UCSD-AML1 (cell line): ENCODE measurements around the gene ZNF526.

Source experiments
- DNase-seq: peaks from one replicate; lab custom pipeline; 2025; ENCODE audit not compliant: unreplicated experiment; lab: John Stamatoyannopoulos, UW

Gene ZNF526

DNA sequence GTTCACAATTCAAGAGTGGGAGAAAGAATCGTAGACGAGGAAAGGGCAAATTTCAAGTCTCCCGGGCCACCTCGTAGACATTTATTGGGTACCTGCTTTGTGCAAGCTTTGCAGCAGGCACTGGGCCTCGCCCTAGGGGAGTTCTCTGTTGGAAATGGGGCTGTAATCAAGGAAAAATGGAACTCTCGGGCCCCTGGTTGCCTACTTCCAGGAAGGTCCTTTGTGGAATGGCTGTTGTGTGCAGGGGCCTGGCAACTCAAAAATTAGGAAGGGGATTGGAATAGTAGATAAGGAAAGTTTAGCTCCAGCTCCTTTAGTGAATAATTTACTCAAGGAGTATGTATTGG is 612 bp downstream of the ZNF526 start:
- DNase-seq: no peak

DNA sequence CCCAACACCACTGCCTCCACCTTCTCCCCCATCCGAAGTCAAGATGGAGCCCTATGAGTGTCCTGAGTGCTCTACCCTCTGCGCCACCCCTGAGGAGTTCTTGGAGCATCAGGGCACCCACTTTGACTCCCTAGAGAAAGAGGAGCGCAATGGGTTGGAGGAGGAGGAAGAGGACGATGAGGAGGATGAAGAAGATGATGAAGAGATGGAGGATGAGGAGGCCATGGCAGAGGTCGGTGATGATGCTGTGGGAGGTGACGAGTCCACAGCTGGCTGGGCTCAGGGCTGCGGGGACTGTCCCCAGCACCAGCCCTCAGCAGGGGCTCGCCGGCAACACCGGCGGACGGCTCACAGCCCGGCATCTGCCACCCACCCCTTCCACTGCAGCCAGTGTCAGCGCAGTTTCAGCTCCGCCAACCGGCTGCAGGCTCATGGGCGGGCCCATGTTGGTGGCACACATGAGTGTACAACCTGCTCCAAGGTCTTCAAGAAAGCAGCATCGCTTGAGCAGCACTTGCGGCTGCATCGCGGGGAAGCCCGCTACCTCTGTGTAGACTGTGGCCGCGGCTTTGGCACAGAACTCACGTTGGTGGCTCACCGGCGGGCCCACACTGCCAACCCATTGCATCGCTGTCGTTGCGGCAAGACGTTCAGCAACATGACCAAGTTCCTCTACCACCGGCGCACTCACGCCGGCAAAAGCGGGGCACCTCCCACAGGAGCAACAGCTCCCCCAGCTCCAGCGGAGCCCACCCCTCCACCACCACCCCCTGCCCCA is 5.0 kb downstream of the ZNF526 start:
- DNase-seq: no peak

DNA sequence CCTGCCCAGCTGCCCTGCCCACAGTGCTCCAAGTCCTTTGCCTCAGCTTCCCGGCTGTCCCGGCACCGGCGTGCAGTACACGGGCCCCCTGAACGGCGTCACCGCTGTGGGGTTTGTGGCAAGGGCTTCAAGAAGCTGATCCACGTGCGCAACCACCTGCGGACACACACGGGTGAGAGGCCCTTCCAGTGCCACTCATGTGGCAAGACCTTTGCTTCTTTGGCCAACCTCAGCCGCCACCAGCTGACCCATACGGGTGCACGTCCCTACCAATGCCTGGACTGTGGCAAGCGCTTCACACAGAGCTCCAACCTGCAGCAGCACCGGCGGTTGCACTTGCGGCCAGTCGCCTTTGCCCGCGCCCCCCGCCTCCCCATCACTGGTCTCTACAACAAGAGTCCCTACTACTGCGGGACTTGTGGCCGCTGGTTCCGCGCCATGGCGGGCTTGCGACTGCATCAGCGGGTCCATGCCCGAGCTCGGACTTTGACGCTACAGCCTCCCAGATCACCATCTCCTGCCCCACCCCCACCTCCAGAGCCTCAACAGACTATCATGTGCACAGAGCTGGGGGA is 5.7 kb downstream of the ZNF526 start:
- DNase-seq: no peak

DNA sequence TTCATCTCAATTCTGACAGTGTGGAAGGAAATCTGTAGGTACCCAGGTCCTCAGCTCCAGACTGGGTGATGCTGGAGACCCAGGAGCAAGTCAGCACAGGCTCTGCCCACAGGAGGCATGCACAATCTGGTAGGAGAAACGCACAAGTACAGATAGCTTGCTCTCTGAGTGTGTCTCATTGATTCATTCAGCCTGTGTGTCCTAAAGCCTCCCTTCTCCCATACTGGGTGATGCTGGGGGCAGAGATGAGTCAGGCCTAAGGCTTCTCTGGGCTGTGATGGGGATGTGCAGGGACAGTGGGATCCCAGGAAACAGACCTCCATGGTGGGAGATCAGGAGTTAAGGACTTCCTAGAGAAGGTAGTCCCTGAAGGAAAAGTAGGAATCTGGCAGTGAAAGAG is 6.8 kb downstream of the ZNF526 start:
- DNase-seq: no peak

- no peak for DNase-seq
Observed at GRCh38 chr19:42228641-42229040, 8.5 kb downstream of the ZNF526 start.

GRCh38 chr19:42229301-42229854 is 9.3 kb downstream of the ZNF526 start:
- DNase-seq: no peak

DNA sequence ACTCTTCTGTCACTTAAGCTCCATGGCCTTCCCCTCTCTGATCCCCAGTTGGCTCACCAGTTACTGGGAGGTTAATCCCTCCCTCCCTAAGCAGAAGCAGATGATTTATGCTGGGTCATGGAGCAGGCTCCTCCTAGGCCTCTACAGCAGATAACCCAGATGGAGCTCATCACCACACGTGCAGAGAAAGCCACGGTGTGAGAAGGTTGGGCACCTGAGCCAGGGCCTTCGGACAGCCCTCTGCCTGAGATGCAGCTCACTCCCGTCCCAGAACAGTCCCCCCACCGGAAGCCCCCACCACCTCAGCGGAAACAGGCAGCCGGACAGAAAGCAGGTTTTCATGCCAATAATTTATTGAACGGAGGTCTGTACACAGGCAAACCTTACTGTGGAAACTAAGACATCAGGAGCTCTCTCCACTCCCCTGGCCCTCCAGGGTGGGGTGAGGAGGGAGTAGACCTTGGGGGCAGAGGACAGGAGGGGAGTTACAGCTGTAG is 9.8 kb downstream of the ZNF526 start:
- DNase-seq: no peak

DNA sequence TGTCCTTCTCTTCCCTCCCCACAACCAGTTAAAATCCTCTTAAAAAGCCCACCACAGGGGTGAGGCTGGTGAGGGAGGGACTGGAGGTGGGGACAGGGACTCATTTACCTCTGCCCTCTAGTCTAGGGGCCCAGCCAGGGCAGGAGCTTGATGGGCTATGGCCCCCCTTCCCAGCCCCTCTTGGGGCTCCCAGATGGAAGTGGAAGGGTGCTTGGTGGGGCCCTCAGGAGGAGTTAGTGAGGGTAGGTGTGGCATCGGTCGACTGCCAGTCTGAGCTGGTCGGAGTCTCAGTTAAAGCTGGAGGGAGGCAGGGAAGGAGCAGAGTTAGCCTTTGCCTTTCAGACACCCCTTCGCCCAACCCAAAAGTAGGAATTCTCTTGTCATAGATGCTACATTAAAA is 10.5 kb downstream of the ZNF526 start:
- DNase-seq: no peak

DNA sequence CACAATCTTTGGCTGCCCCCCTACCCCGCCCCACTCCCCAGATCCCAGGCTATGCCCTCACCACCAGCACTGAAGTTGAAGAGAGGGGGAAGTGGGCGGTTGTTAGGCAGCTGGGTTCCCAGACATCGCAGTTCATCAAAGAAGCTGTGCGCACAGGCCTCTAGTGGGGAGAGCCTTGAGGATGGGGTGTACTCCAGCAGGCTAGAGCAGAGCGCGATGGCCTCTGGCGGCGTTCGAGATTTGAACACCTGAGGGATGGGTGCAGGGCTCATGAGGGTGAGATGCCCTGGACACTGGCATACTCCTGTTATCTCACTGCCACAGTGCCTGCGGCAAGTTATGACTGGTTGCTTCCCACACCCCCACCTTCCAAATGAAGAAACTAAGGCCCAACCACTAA is 12.3 kb downstream of the ZNF526 start:
- no peak for DNase-seq

- no peak for DNase-seq
Observed at GRCh38 chr19:42233106-42233505, 13.0 kb downstream of the ZNF526 start.

DNA sequence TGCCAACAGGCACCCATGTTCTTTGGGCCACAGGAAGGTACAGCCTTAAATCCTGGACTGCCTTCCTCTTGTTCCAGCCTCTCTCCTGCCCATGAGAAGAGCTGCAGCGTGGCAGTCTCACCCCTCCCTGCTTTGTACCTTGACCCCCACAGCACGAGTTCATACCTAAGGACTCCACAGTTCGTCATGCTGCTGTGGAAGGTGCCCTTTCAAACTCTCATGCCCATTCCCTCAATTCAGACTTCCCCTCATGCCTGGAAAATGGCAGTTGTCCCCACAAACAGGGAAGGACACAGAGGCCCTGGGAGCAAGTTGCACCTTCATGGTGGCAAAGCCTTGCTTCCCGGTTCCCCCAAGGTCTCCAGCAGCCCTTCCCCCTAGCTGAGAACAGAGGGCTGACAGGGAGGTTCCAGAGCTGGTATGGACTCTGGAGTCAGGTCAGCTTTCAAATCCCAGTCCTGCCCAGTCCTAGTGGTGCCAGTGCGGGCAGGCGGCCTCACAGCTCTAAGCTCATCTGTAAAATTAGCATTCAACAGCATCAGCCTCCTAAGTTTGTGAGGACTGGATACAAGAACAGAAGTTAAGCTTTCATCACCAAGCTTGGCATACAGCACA is 13.7 kb downstream of the ZNF526 start:
- DNase-seq: no peak

- DNase-seq: no peak
Observed at GRCh38 chr19:42234364-42234763, 14.3 kb downstream of the ZNF526 start.

- no peak for DNase-seq
Observed at GRCh38 chr19:42235181-42235580, 15.1 kb downstream of the ZNF526 start.

GRCh38 chr19:42239544-42240220 is 19.6 kb downstream of the ZNF526 start:
- no peak for DNase-seq

DNA sequence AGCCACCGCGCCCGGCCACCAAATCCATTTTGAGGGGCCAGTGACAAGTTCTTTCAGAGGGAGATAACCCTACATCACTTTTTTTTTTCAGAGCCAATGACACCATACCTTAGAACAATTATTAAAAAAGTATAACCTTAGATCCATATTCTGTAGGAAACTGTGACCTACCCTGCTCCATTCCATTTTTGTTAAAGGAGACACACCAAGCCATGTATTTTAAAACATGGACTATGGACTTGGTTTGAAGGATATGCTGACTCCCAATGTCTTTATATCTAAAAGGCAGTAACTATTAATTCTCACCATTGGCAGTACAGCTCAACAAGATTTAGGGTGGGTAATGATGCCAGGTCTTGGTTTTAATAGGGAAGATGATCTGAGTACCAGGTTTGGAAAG is 21.2 kb downstream of the ZNF526 start:
- DNase-seq: no peak

GRCh38 chr19:42242069-42242511 is 22.0 kb downstream of the ZNF526 start:
- no peak for DNase-seq

GRCh38 chr19:42242512-42243409 is 22.6 kb downstream of the ZNF526 start, which contains the start of gene GSK3A:
Gene GSK3A (minus strand): TSS chr19:42242602. CDS start chr19:42242465, 137 bp downstream.
- peak; percentile 100 for DNase-seq

- peak; percentile 94 for DNase-seq
Observed at GRCh38 chr19:42244347-42245220, 24.5 kb downstream of the ZNF526 start.

- DNase-seq: no peak
Observed at GRCh38 chr19:42245231-42245630, 25.1 kb downstream of the ZNF526 start.
